Tibial nerve (tissue), 4 donors: ENCODE results near the gene ABLIM2.
A peak's percentile ranks its signal among the peaks of the same experiment; 100 is the strongest.

Experiments used
- EP300 ChIP-seq, 2 donors: sonication (generic); formaldehyde crosslinking; IDR thresholded peaks; one replicate each; pipeline ENCODE4 v1.6.1; 2017; ENCODE audit warnings: antibody characterized with exemption in 2 of 2, mild to moderate bottlenecking in 1 of 2
- POLR2A ChIP-seq, 2 donors: fragments of 450-650 bp; IDR thresholded peaks; one replicate each; pipeline ENCODE4 v1.6.1; 2017; ENCODE audit warnings: antibody characterized with exemption in 2 of 2, mild to moderate bottlenecking in 2 of 2, moderate library complexity in 2 of 2
- TF ChIP-seq, protein P1 (sequence below), 5 experiments: fragments of 200-600 bp in 3 of 5; fragments of 450-650 bp in 2 of 5; sonication (generic) in 3 of 5; IDR thresholded peaks; one replicate each; pipeline ENCODE4 v1.5.1; 2016 to 2019; ENCODE audit warnings: antibody characterized with exemption in 5 of 5, mild to moderate bottlenecking in 3 of 5, moderate library complexity in 2 of 5

GRCh38 chr4:8157496-8157895 lies 1.1 kb downstream of the ABLIM2 start:
- TF ChIP-seq POLR2A (IDR thresholded peaks at IDR 0.05) (no peak), EP300 (IDR thresholded peaks at IDR 0.05) (peak in 1 of 2 donors; percentile 13)
- TF ChIP-seq, protein P1, sequence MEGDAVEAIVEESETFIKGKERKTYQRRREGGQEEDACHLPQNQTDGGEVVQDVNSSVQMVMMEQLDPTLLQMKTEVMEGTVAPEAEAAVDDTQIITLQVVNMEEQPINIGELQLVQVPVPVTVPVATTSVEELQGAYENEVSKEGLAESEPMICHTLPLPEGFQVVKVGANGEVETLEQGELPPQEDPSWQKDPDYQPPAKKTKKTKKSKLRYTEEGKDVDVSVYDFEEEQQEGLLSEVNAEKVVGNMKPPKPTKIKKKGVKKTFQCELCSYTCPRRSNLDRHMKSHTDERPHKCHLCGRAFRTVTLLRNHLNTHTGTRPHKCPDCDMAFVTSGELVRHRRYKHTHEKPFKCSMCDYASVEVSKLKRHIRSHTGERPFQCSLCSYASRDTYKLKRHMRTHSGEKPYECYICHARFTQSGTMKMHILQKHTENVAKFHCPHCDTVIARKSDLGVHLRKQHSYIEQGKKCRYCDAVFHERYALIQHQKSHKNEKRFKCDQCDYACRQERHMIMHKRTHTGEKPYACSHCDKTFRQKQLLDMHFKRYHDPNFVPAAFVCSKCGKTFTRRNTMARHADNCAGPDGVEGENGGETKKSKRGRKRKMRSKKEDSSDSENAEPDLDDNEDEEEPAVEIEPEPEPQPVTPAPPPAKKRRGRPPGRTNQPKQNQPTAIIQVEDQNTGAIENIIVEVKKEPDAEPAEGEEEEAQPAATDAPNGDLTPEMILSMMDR (IDR thresholded peaks at IDR 0.05) = no peak
